Measurements from ENCODE around the gene LRRC47.

The LRRC47 gene

DNA sequence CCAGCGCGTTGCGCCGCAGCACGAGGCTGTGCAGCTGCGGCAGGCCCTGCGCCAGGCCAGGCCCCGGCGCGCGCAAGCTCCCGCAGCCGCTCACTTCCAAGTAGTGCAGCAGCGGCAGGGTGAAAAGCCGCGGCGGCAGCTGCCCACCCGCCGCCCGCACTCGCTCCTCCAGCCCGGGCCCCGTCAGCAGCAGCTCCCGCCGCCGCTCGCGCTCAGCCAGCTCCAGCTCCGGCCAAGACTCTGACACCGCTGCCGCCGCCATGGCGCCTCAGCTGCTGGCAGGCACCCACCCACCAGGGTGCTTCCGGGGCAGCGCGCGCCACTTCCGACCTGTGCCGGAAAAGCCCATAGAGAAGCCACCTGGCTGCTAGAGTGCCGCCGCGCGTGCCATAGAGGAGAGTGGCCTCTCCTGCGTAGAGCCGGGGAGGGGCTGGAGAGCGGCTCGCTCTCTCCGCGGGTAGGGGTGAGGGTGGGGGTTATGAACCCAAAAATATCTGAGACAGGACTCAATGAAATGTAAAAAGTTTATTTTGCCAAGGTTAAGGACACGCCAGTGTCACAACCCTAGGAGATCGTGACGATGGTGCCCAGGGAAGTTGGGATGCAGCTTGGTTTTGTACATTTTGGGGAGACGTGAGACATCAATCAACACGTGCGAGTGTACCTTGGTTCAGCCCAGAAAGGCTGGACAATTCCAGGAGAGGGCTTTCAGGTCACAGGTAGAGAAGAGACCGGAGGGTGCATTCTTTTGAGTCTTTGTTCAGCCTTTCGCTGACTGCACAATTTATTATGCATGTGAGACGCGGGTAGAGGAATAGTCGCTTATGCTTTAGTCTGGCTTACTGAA, at the start of gene LRRC47:
Gene LRRC47 (minus strand): TSS at position 284 of the 847 bp plus-strand sequence. CDS start 22 bp downstream, at position 262.
- in situ Hi-C loops (cut with MboI; ENCODE audit: low sequenced_read_pairs) = no loop called here

DNA sequence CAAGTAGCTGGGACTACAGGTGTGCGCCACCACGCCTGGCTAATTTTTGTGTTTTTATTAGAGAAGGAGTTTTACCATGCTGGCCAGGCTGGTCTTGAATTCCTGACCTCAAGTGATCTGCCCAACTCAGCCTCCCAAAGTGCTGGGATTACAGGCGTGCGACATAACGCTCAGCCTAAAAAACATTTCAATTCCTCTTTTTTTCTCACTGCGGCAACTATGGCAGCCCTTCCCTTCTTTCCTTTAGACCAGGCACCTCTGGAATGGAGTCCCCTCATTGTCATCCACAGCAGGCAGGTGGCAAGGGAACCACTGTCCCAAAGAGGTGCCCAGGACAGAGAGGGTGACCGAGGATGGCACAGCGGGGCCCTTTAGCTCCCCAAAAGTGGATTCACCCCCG, 46.6 kb upstream of the LRRC47 start:
- in situ Hi-C loops (cut with MboI; ENCODE audit: low sequenced_read_pairs) = no loop called here

GRCh38 chr1:3841491-3841890, 45.2 kb upstream of the LRRC47 start:
- in situ Hi-C loops (cut with MboI; ENCODE audit: low sequenced_read_pairs) = no loop called here

GRCh38 chr1:3838788-3839187, 42.5 kb upstream of the LRRC47 start:
- in situ Hi-C loops (cut with MboI; ENCODE audit: low sequenced_read_pairs) = no loop called here

GRCh38 chr1:3837685-3838084, 41.4 kb upstream of the LRRC47 start:
- in situ Hi-C loops (cut with MboI; ENCODE audit: low sequenced_read_pairs) = no loop called here

- in situ Hi-C loops (cut with MboI; ENCODE audit: low sequenced_read_pairs) = no loop called here
Measured at GRCh38 chr1:3837200-3837599, 40.9 kb upstream of the LRRC47 start.

DNA sequence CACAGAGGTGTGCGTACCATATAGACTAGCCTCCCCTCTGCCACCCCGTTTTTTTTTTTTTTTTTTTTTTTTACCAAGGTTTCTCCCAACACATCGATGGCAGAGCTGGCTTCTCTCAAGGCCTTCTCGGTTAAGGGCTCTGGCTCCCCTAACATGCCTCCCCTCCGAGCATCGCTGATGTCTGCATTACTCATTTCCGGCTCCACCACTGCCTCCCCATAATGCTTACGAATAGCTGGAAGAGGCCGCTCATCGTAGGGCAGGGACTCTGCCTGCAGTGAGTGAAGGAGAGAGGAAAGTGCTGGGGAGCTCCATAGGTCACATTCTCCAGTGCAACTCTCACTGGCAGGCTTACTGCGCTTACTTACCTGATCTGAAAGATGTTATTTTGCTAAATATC, 40.1 kb upstream of the LRRC47 start:
- in situ Hi-C loops (cut with MboI; ENCODE audit: low sequenced_read_pairs) = no loop called here

GRCh38 chr1:3834701-3835100, 38.4 kb upstream of the LRRC47 start:
- in situ Hi-C loops (cut with MboI; ENCODE audit: low sequenced_read_pairs) = no loop called here

GRCh38 chr1:3831689-3832088, 35.4 kb upstream of the LRRC47 start:
- in situ Hi-C loops (cut with MboI; ENCODE audit: low sequenced_read_pairs) = no loop called here

GRCh38 chr1:3828391-3828790, 32.1 kb upstream of the LRRC47 start:
- in situ Hi-C loops (cut with MboI; ENCODE audit: low sequenced_read_pairs) = no loop called here

DNA sequence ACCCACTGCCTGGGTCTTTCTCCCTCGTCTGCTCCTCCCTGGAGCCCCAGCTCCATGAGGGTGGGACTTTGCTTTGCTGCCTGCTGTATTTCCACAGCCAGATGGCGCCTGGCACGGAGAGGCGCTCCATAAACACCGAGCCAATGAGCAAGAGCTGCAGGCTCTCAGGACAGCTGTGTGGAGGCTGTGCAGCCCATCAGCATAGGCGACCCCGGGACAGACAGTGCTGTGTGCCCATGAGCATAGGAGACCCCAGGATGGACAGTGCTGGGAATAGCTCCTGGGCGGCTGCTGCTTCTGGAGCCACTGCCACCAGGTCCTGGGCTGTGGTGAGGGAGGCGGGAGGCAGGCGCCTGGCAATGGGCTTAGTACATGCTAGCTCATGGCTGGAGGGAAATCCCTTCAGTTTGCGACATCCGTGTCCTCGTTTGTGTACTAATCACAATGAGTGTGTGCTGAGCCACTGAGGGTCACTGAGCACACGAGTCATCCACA, 31.6 kb upstream of the LRRC47 start:
- in situ Hi-C loops (cut with MboI; ENCODE audit: low sequenced_read_pairs) = no loop called here

- in situ Hi-C loops (cut with MboI; ENCODE audit: low sequenced_read_pairs) = no loop called here
Measured at GRCh38 chr1:3825356-3825755, 29.1 kb upstream of the LRRC47 start.

DNA sequence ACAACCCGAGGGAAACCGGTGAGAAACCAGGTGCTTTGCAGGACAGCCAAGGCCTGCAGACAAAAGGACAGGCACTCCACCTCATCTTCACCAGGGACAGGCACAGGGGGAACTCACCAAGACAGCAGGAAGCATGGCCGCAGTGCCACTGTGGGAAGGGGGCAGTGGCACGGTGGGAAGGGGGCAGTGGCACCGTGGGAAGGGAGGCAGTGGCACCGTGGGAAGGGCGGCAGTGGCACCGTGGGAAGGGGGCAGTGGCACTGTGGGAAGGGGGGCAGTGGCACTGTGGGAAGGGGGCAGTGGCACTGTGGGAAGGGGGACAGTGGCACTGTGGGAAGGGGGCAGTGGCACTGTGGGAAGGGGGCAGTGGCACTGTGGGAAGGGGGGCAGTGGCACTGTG, 28.4 kb upstream of the LRRC47 start:
- in situ Hi-C loops (cut with MboI; ENCODE audit: low sequenced_read_pairs) = no loop called here

- in situ Hi-C loops (cut with MboI; ENCODE audit: low sequenced_read_pairs) = no loop called here
Measured at GRCh38 chr1:3822421-3822820, 26.1 kb upstream of the LRRC47 start.

DNA sequence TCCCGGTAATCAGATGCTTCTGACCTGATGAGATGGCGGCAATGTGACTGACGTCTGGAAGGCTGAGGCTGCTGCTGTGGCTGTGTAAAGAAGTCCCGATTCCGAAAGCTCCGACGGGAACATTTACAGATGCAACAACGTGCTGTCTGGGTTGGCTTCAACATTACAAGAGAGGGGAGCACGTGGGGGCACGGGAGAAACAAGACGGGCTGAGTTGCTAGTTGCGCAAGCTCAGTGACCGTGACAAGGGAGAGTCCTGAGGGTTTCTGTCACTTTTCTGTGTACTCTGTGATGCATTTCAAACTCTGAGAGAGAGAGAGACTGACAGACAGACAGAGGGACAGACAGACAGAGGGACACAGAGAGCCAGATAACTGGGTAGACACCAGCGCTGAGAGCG, 25.6 kb upstream of the LRRC47 start:
- in situ Hi-C loops (cut with MboI; ENCODE audit: low sequenced_read_pairs) = no loop called here

DNA sequence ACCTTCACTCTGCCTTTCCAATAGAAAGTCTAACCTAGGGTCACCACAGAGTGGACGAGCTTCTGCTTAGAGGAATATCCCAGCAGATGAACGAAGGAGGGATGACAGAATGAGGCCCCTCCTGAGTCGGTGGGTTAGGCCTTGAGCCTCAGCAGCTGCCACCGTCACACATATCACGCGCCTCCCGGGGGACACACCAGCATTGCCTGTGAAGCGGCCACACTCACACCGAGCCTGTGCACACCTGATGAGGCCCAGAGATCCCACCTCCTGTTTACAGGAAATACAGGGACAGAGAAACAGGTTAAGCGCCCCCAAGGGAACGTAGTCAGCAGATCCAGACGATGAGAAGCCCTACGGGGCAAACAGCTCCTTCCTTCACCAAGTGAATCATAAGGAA, 25.1 kb upstream of the LRRC47 start:
- in situ Hi-C loops (cut with MboI; ENCODE audit: low sequenced_read_pairs) = no loop called here

DNA sequence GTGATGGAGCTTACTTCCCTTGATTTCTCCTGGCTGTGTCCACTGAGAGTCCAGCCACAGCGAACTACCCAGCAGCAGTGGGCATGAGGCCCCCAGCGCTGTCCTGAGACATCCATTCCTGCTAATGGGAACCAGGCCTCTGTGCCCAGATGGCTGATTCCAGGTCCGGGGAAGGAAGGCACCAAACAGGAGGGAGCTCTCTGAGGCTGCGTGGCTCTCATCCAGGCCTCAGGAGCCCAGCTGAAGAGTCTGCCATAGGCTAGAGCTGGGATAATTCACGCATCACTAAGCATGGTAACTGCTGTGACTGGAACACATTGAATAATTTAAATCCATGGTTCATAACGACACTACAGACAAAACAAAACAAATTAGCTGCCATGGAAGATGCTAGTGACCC, 24.7 kb upstream of the LRRC47 start:
- in situ Hi-C loops (cut with MboI; ENCODE audit: low sequenced_read_pairs) = no loop called here

DNA sequence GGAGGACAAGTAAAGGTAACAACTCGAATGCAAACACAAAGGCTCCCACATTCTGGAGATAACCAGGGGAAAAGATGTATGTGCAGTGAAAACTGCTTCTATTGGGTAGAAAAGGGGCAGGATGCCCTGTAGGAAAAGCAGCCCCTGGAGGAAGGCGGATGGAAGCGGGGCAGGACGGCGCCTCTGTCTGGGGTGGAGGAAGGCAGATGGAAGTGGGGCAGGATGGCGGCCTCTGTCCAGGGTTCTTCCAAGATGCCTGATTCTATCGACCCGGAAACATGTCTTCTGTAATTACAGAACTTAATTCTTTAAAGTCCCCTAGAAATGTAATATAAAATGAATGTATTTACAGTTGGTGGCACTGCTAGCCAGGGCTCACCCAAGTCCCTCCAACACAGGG, 24.0 kb upstream of the LRRC47 start:
- in situ Hi-C loops (cut with MboI; ENCODE audit: low sequenced_read_pairs) = no loop called here

DNA sequence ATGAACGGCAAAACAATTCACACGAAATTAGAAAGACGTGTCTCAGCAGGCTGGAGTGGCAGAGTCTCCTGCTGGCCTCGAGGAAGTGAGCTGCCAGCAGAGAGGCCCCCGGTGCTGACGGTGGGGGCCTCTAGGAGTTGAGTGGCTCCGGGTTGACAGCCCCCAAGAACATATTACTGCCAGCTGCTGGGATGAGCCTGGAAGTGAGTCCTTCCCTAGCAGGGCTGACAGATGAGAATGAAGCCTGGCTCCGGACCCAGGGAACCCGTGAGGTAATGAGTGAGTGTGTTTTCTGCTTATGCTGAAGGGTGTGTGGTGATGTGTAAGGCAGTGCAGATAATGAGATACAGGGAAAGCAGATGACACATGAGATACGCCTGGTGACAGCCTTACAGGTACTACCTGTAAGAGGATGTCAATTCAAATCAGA, 23.5 kb upstream of the LRRC47 start:
- in situ Hi-C loops (cut with MboI; ENCODE audit: low sequenced_read_pairs) = no loop called here

GRCh38 chr1:3817821-3818597, 21.7 kb upstream of the LRRC47 start:
- in situ Hi-C loops (cut with MboI; ENCODE audit: low sequenced_read_pairs) = no loop called here

DNA sequence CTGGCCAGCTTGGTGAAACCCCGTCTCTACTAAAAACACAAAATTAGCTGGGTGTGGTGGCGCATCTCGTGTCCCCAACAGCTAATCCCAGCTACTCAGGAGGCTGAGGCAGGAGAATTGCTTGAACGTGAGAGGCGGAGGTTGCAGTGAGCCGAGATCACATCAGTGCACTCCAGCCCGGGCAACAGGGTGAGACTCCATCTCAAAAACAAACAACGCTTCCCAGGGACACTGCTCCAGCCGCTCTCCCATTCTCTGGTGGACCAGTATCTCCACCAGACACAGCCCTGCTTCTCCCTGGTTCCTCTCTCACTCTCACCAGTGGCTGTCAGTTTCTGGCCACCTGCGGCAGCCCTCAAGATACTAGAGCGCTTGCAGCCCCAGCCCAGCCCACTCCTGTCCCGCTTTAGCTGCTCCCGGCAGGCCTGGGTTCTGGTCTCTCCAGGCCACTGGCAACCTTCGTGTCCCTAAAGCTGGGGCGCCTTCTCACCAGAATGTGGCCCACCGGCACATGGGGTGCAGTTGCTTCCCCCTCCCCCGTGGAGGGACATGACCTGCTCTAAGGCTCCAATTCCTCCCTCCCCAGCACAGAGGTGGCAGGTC, 20.9 kb upstream of the LRRC47 start:
- in situ Hi-C loops (cut with MboI; ENCODE audit: low sequenced_read_pairs) = no loop called here
